HEK293 (cell line): ENCODE results near the gene B2M.
A peak's percentile ranks its signal among the peaks of the same experiment; 100 is the strongest.

Experiments used
- CTCF ChIA-PET: fragments of 350-600 bp; formaldehyde crosslinking; extraction: SDS; loops from one replicate; lab custom pipeline; 2021; ENCODE audit warnings: antibody characterized with exemption; lab: Yijun Ruan, JAX
- POLR2A ChIA-PET: fragments of 300-600 bp; formaldehyde crosslinking; extraction: SDS; loops from one replicate; lab custom pipeline; 2020; ENCODE audit warnings: antibody characterized with exemption, inconsistent platforms; lab: Yijun Ruan, JAX
- H3K27ac ChIP-seq: fragments of 200-500 bp; sonication (Bioruptor generic); 2 replicates; pipeline ENCODE4 v1.5.1; 2014; ENCODE audit warnings: low read depth, low read length, control low read depth, inconsistent platforms; ENCODE audit errors: extremely low read depth
- H3K36me3 ChIP-seq, 2 experiments: fragments of 200-500 bp in 1 of 2; sonication (Bioruptor generic) in 1 of 2; 1 replicate in 1 of 2; 2 replicates in 1 of 2; pipeline ENCODE4 v1.5.1; 2014 to 2017; ENCODE audit warnings: inconsistent platforms in 2 of 2, low read length in 2 of 2; ENCODE audit not compliant: control insufficient read depth in 2 of 2, insufficient read depth in 1 of 2
- H3K4me1 ChIP-seq: fragments of 200-500 bp; sonication (Bioruptor generic); 2 replicates; pipeline ENCODE4 v1.5.1; 2014; ENCODE audit warnings: mild to moderate bottlenecking, low read length, inconsistent platforms; ENCODE audit not compliant: control insufficient read depth, insufficient read depth
- H3K4me3 ChIP-seq: 2 replicates; pipeline ENCODE4 v1.5.1; 2011; ENCODE audit warnings: low read depth, mild to moderate bottlenecking, control low read depth, low read length, moderate library complexity
- H3K9me3 ChIP-seq: fragments of 200-500 bp; sonication (Bioruptor generic); 2 replicates; pipeline ENCODE4 v1.5.1; 2014; ENCODE audit warnings: low read depth, low read length, inconsistent platforms; ENCODE audit not compliant: control insufficient read depth, insufficient read depth
- CTCF ChIP-seq: fragments of 450-650 bp; formaldehyde crosslinking; IDR thresholded peaks from 2 replicates; pipeline ENCODE4 v1.5.1; 2016; ENCODE audit warnings: missing biosample characterization, missing genetic modification characterization
- EGR2 ChIP-seq: fragments of 450-650 bp; formaldehyde crosslinking; IDR thresholded peaks from 2 replicates; pipeline ENCODE4 v1.5.1; 2016; ENCODE audit warnings: low read depth, missing biosample characterization, missing genetic modification characterization
- HOXD13 ChIP-seq: sonication (generic); formaldehyde crosslinking; IDR thresholded peaks from 2 replicates; pipeline ENCODE4 v1.8.0; 2022; ENCODE audit warnings: missing genetic modification reagents, borderline replicate concordance
- KLF1 ChIP-seq: fragments of 450-650 bp; formaldehyde crosslinking; IDR thresholded peaks from 2 replicates; pipeline ENCODE4 v1.5.1; 2016; ENCODE audit warnings: missing biosample characterization, missing genetic modification characterization
- KLF7 ChIP-seq: fragments of 450-650 bp; formaldehyde crosslinking; IDR thresholded peaks from 2 replicates; pipeline ENCODE4 v1.5.1; 2016; ENCODE audit warnings: missing biosample characterization, missing genetic modification characterization, borderline replicate concordance
- KLF9 ChIP-seq: fragments of 450-650 bp; formaldehyde crosslinking; IDR thresholded peaks from 2 replicates; pipeline ENCODE4 v1.5.1; 2016; ENCODE audit warnings: missing biosample characterization, missing genetic modification characterization, low read depth
- PRDM10 ChIP-seq: fragments of 450-650 bp; formaldehyde crosslinking; IDR thresholded peaks from 2 replicates; pipeline ENCODE4 v1.5.1; 2016; ENCODE audit warnings: missing biosample characterization, missing genetic modification characterization
- WT1 ChIP-seq: fragments of 450-650 bp; formaldehyde crosslinking; IDR thresholded peaks from 2 replicates; pipeline ENCODE4 v1.5.1; 2016; ENCODE audit warnings: missing biosample characterization, missing genetic modification characterization
- ZBTB1 ChIP-seq: fragments of 450-650 bp; formaldehyde crosslinking; IDR thresholded peaks from 2 replicates; pipeline ENCODE4 v1.5.1; 2016; ENCODE audit warnings: missing biosample characterization, missing genetic modification characterization
- ZBTB20 ChIP-seq: fragments of 450-650 bp; formaldehyde crosslinking; IDR thresholded peaks from 2 replicates; pipeline ENCODE4 v1.5.1; 2016; ENCODE audit warnings: missing biosample characterization, missing genetic modification characterization
- ZBTB21 ChIP-seq: fragments of 450-650 bp; formaldehyde crosslinking; IDR thresholded peaks from 2 replicates; pipeline ENCODE4 v1.5.1; 2017; ENCODE audit warnings: missing biosample characterization, missing genetic modification characterization
- ZBTB8A ChIP-seq: fragments of 450-650 bp; formaldehyde crosslinking; IDR thresholded peaks from 2 replicates; pipeline ENCODE4 v1.5.1; 2016; ENCODE audit warnings: missing biosample characterization, missing genetic modification characterization
- ZFP3 ChIP-seq: fragments of 450-650 bp; formaldehyde crosslinking; IDR thresholded peaks from 2 replicates; pipeline ENCODE4 v1.5.1; 2016; ENCODE audit warnings: low read depth, missing biosample characterization, missing genetic modification characterization
- ZNF121 ChIP-seq: fragments of 450-650 bp; formaldehyde crosslinking; IDR thresholded peaks from 2 replicates; pipeline ENCODE4 v1.5.1; 2016; ENCODE audit warnings: missing biosample characterization, missing genetic modification characterization
- ZNF132 ChIP-seq: fragments of 450-650 bp; formaldehyde crosslinking; IDR thresholded peaks from 2 replicates; pipeline ENCODE4 v1.5.1; 2017; ENCODE audit warnings: missing biosample characterization, missing genetic modification characterization, borderline replicate concordance
- ZNF2 ChIP-seq: fragments of 450-650 bp; formaldehyde crosslinking; IDR thresholded peaks from 2 replicates; pipeline ENCODE4 v1.5.1; 2016; ENCODE audit warnings: missing biosample characterization, missing genetic modification characterization
- ZNF223 ChIP-seq: fragments of 450-650 bp; formaldehyde crosslinking; IDR thresholded peaks from 2 replicates; pipeline ENCODE4 v1.5.1; 2016; ENCODE audit warnings: missing biosample characterization, missing genetic modification characterization
- ZNF324 ChIP-seq: fragments of 450-650 bp; formaldehyde crosslinking; IDR thresholded peaks from 2 replicates; pipeline ENCODE4 v1.5.1; 2016; ENCODE audit warnings: missing biosample characterization, missing genetic modification characterization
- ZNF335 ChIP-seq: fragments of 450-650 bp; formaldehyde crosslinking; conservative IDR thresholded peaks from 2 replicates; pipeline ENCODE4 v1.5.1; 2016; ENCODE audit warnings: missing biosample characterization, missing genetic modification characterization
- ZNF394 ChIP-seq: fragments of 450-650 bp; formaldehyde crosslinking; IDR thresholded peaks from 2 replicates; pipeline ENCODE4 v1.5.1; 2016; ENCODE audit warnings: missing biosample characterization, missing genetic modification characterization, mild to moderate bottlenecking, moderate library complexity, borderline replicate concordance
- ZNF433 ChIP-seq: fragments of 450-650 bp; formaldehyde crosslinking; IDR thresholded peaks from 2 replicates; pipeline ENCODE4 v1.5.1; 2016; ENCODE audit warnings: missing biosample characterization, missing genetic modification characterization, low read depth
- ZNF501 ChIP-seq: fragments of 450-650 bp; formaldehyde crosslinking; IDR thresholded peaks from 2 replicates; pipeline ENCODE4 v1.5.1; 2016; ENCODE audit warnings: missing biosample characterization, missing genetic modification characterization
- ZNF514 ChIP-seq: fragments of 450-650 bp; formaldehyde crosslinking; IDR thresholded peaks from 2 replicates; pipeline ENCODE4 v1.5.1; 2016; ENCODE audit warnings: missing biosample characterization, missing genetic modification characterization
- ZNF521 ChIP-seq: fragments of 450-650 bp; formaldehyde crosslinking; IDR thresholded peaks from 2 replicates; pipeline ENCODE4 v1.5.1; 2017; ENCODE audit warnings: missing biosample characterization, mild to moderate bottlenecking, missing genetic modification characterization
- ZNF610 ChIP-seq: fragments of 450-650 bp; formaldehyde crosslinking; IDR thresholded peaks from 2 replicates; pipeline ENCODE4 v1.5.1; 2016; ENCODE audit warnings: missing biosample characterization, missing genetic modification characterization, borderline replicate concordance
- ZNF677 ChIP-seq: fragments of 450-650 bp; IDR thresholded peaks from 2 replicates; pipeline ENCODE4 v1.5.0; 2018; ENCODE audit warnings: missing biosample characterization, mild to moderate bottlenecking, missing genetic modification characterization, moderate library complexity
- ZNF777 ChIP-seq: fragments of 450-650 bp; formaldehyde crosslinking; IDR thresholded peaks from 2 replicates; pipeline ENCODE4 v1.5.1; 2017; ENCODE audit warnings: missing biosample characterization, missing genetic modification characterization, borderline replicate concordance
- ZXDB ChIP-seq: fragments of 450-650 bp; formaldehyde crosslinking; IDR thresholded peaks from 2 replicates; pipeline ENCODE4 v1.5.1; 2016; ENCODE audit warnings: missing biosample characterization, missing genetic modification characterization
- TF ChIP-seq, protein P1 (sequence below): fragments of 450-650 bp; formaldehyde crosslinking; IDR thresholded peaks from 2 replicates; pipeline ENCODE4 v1.5.1; 2016; ENCODE audit warnings: missing biosample characterization, missing genetic modification characterization

B2M gene

DNA sequence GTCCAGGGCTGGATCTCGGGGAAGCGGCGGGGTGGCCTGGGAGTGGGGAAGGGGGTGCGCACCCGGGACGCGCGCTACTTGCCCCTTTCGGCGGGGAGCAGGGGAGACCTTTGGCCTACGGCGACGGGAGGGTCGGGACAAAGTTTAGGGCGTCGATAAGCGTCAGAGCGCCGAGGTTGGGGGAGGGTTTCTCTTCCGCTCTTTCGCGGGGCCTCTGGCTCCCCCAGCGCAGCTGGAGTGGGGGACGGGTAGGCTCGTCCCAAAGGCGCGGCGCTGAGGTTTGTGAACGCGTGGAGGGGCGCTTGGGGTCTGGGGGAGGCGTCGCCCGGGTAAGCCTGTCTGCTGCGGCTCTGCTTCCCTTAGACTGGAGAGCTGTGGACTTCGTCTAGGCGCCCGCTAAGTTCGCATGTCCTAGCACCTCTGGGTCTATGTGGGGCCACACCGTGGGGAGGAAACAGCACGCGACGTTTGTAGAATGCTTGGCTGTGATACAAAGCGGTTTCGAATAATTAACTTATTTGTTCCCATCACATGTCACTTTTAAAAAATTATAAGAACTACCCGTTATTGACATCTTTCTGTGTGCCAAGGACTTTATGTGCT lies 527 bp downstream of the B2M start (continued):
- no peak for TF ChIP-seq ZNF132 (tag by site-specific recombination)
- TF ChIP-seq, all 188 proteins: peak for 11

DNA sequence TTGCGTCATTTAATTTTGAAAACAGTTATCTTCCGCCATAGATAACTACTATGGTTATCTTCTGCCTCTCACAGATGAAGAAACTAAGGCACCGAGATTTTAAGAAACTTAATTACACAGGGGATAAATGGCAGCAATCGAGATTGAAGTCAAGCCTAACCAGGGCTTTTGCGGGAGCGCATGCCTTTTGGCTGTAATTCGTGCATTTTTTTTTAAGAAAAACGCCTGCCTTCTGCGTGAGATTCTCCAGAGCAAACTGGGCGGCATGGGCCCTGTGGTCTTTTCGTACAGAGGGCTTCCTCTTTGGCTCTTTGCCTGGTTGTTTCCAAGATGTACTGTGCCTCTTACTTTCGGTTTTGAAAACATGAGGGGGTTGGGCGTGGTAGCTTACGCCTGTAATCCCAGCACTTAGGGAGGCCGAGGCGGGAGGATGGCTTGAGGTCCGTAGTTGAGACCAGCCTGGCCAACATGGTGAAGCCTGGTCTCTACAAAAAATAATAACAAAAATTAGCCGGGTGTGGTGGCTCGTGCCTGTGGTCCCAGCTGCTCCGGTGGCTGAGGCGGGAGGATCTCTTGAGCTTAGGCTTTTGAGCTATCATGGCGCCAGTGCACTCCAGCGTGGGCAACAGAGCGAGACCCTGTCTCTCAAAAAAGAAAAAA lies 1.2 kb downstream of the B2M start:
- Histone ChIP-seq H3K4me1 (no peaks in the 10 kb centered on the region), H3K36me3 (peaks cover 8 to 30% of the 10 kb centered on the region in 2 experiments; a peak in 2 of 3 replicates), H3K9me3 (no peaks in the 10 kb centered on the region), H3K4me3 (peak overlapping the region; percentile 89), H3K27ac (peak overlapping the region; percentile 14; the same call in 1 of the 2 replicates)
- CTCF ChIA-PET, result interaction anchor here (1.2 to 2.8 kb wide), 5 partner anchors 11 to 49 kb away, joined by 6 to 23 read pairs (median 7); partner anchors contain the start of genes SPG11 and TRIM69
- POLR2A ChIA-PET, result interaction anchor here (1.0 to 3.7 kb wide), 6 partner anchors 9 to 49 kb away, joined by 3 to 37 read pairs (median 19); partner anchors contain the start of genes SPG11 and TRIM69
- TF ChIP-seq ZBTB21 (tag by site-specific recombination), result no peak
- TF ChIP-seq KLF7 (tag by site-specific recombination), result peak; percentile 61; the same call in 1 of the 2 replicates
- TF ChIP-seq ZBTB20 (tag by site-specific recombination), result no peak
- 0 out of 2 replicates have a peak, but pooled peaks have one; percentile 61 for TF ChIP-seq ZNF121 (tag by site-specific recombination)
- peak; percentile 30; the same call in 1 of the 2 replicates for TF ChIP-seq PRDM10
- no peak for TF ChIP-seq ZNF610 (tag by site-specific recombination)
- TF ChIP-seq ZNF501, result no peak
- peak; percentile 67 for TF ChIP-seq ZNF335
- 0 out of 2 replicates have a peak, but pooled peaks have one; percentile 34 for TF ChIP-seq ZNF324
- peak; percentile 69 for TF ChIP-seq ZBTB8A (tag by site-specific recombination)
- TF ChIP-seq, protein P1, sequence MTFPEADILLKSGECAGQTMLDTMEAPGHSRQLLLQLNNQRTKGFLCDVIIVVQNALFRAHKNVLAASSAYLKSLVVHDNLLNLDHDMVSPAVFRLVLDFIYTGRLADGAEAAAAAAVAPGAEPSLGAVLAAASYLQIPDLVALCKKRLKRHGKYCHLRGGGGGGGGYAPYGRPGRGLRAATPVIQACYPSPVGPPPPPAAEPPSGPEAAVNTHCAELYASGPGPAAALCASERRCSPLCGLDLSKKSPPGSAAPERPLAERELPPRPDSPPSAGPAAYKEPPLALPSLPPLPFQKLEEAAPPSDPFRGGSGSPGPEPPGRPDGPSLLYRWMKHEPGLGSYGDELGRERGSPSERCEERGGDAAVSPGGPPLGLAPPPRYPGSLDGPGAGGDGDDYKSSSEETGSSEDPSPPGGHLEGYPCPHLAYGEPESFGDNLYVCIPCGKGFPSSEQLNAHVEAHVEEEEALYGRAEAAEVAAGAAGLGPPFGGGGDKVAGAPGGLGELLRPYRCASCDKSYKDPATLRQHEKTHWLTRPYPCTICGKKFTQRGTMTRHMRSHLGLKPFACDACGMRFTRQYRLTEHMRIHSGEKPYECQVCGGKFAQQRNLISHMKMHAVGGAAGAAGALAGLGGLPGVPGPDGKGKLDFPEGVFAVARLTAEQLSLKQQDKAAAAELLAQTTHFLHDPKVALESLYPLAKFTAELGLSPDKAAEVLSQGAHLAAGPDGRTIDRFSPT (tag by site-specific recombination), result no peak
- 0 out of 2 replicates have a peak, but pooled peaks have one; percentile 8 for TF ChIP-seq ZNF2 (tag by site-specific recombination)
- no peak for TF ChIP-seq EGR2 (tag by site-specific recombination)
- TF ChIP-seq ZFP3 (tag by site-specific recombination), result no peak
- TF ChIP-seq ZBTB1 (tag by site-specific recombination), result no peak
- TF ChIP-seq HOXD13, result no peak
- peak; percentile 41; the same call in 1 of the 2 replicates for TF ChIP-seq ZNF394 (tag by site-specific recombination)
- TF ChIP-seq WT1 (tag by site-specific recombination), result no peak
- no peak for TF ChIP-seq ZNF433 (tag by site-specific recombination)
- TF ChIP-seq ZNF777 (tag by site-specific recombination), result no peak
- TF ChIP-seq KLF9 (tag by site-specific recombination), result peak; percentile 62
- TF ChIP-seq CTCF (tag by site-specific recombination), result no peak
- TF ChIP-seq ZNF514 (tag by site-specific recombination), result no peak
- no peak for TF ChIP-seq ZNF521 (tag by site-specific recombination)
- TF ChIP-seq ZNF677, result no peak
- peak; percentile 42 for TF ChIP-seq KLF1
- TF ChIP-seq ZNF223 (tag by site-specific recombination), result no peak
- 0 out of 2 replicates have a peak, but pooled peaks have one; percentile 28 for TF ChIP-seq ZXDB (tag by site-specific recombination)
